CD14-positive monocyte (primary cell): Measurements from ENCODE around the gene FCSK. TPM values are rescaled to one million over a fixed set of nuclear protein-coding genes. Genes with fewer than 3 reads are reported as not detected.

ENCODE experiments used
- DNase-seq, 3 donors: peaks; one replicate each; pipeline ENCODE4 v3.0.0-alpha.2; 2011 to 2022
- H2AFZ ChIP-seq: 2 replicates; pipeline ENCODE4 v1.6.0; 2012; ENCODE audit warnings: mild to moderate bottlenecking, low read depth, low read length, inconsistent platforms; ENCODE audit not compliant: insufficient read depth, poor library complexity, severe bottlenecking
- H3K27ac ChIP-seq, 2 donors: 1 replicate in 1 of 2; 2 replicates in 1 of 2; pipeline ENCODE4 v1.5.1; 2012 to 2013; ENCODE audit warnings: low read length in 2 of 2, control low read depth in 1 of 2, inconsistent platforms in 1 of 2, low read depth in 1 of 2, mild to moderate bottlenecking in 1 of 2
- H3K27me3 ChIP-seq, 2 donors: one replicate each; pipeline versions ENCODE4 v1.6.0 to v1.6.1; 2011 to 2013; ENCODE audit warnings: low read length in 2 of 2; ENCODE audit not compliant: control insufficient read depth in 2 of 2, insufficient read depth in 2 of 2
- H3K36me3 ChIP-seq, 2 donors: replicated peaks in 1 of 2; 1 replicate in 1 of 2; 2 replicates in 1 of 2; pipeline versions ENCODE4 v1.5.1 to v1.6.1; 2012 to 2013; ENCODE audit warnings: low read length in 2 of 2, control low read depth in 1 of 2, inconsistent platforms in 1 of 2, mild to moderate bottlenecking in 1 of 2; ENCODE audit not compliant: insufficient read depth in 2 of 2, control insufficient read depth in 1 of 2
- H3K4me1 ChIP-seq, 2 donors: 1 replicate in 1 of 2; 2 replicates in 1 of 2; pipeline versions ENCODE4 v1.5.1 to v1.6.1; 2012 to 2013; ENCODE audit warnings: low read length in 2 of 2, control low read depth in 1 of 2, inconsistent platforms in 1 of 2, mild to moderate bottlenecking in 1 of 2, moderate library complexity in 1 of 2; ENCODE audit not compliant: insufficient read depth in 2 of 2, control insufficient read depth in 1 of 2
- H3K4me2 ChIP-seq: replicated peaks from 2 replicates; pipeline ENCODE3; 2012; ENCODE audit warnings: low read length, moderate library complexity, mild to moderate bottlenecking; ENCODE audit not compliant: poor library complexity, severe bottlenecking; ENCODE audit errors: extremely low read depth
- H3K4me3 ChIP-seq, 3 experiments: fragments of 200-600 bp in 1 of 3; sonication (generic) in 1 of 3; replicated peaks in 1 of 3; 1 replicate in 2 of 3; 2 replicates in 1 of 3; pipeline ENCODE4 v1.5.1; 2011 to 2013; ENCODE audit warnings: low read length in 3 of 3, mild to moderate bottlenecking in 3 of 3, control low read depth in 2 of 3, low read depth in 2 of 3, inconsistent platforms in 1 of 3, moderate library complexity in 1 of 3
- H3K79me2 ChIP-seq: 2 replicates; pipeline ENCODE4 v1.6.0; 2012; ENCODE audit warnings: mild to moderate bottlenecking, control low read depth, inconsistent platforms, low read length, moderate library complexity; ENCODE audit not compliant: insufficient read depth
- H3K9ac ChIP-seq: 2 replicates; pipeline ENCODE4 v1.6.0; 2017; ENCODE audit warnings: low read length, mild to moderate bottlenecking; ENCODE audit not compliant: insufficient read depth, poor library complexity, severe bottlenecking
- H3K9me3 ChIP-seq, 2 donors: replicated peaks in 1 of 2; 1 replicate in 1 of 2; 2 replicates in 1 of 2; pipeline versions ENCODE4 v1.5.1 to v1.6.1; 2012 to 2013; ENCODE audit warnings: low read length in 2 of 2, control low read depth in 1 of 2; ENCODE audit not compliant: control insufficient read depth in 1 of 2, insufficient read depth in 1 of 2
- H4K20me1 ChIP-seq: 2 replicates; pipeline ENCODE4 v1.6.0; 2012; ENCODE audit warnings: mild to moderate bottlenecking, low read length, control low read depth, moderate library complexity; ENCODE audit not compliant: insufficient read depth
- H3K27ac Mint-ChIP-seq, 7 donors: one replicate each; pipeline ENCODE4 v1.8.0; 2020; ENCODE audit warnings: mild to moderate bottlenecking in 7 of 7, mixed read lengths in 7 of 7, moderate library complexity in 6 of 7, inconsistent platforms in 2 of 7
- H3K27me3 Mint-ChIP-seq, 3 donors: one replicate each; pipeline ENCODE4 v1.8.0; 2021 to 2022; ENCODE audit warnings: low read depth in 3 of 3, mild to moderate bottlenecking in 3 of 3, mixed read lengths in 3 of 3, moderate library complexity in 3 of 3, inconsistent platforms in 1 of 3
- H3K36me3 Mint-ChIP-seq, 2 donors: one replicate each; pipeline ENCODE4 v1.8.0; 2020; ENCODE audit warnings: mixed read lengths in 2 of 2, inconsistent platforms in 1 of 2, mild to moderate bottlenecking in 1 of 2
- H3K4me1 Mint-ChIP-seq: one replicate; pipeline ENCODE4 v1.8.0; 2020; ENCODE audit warnings: mild to moderate bottlenecking, mixed read lengths
- H3K4me3 Mint-ChIP-seq, 2 donors: one replicate each; pipeline ENCODE4 v1.8.0; 2020; ENCODE audit warnings: mild to moderate bottlenecking in 2 of 2, mixed read lengths in 2 of 2, moderate library complexity in 1 of 2
- H3K9me3 Mint-ChIP-seq, 7 donors: one replicate each; pipeline ENCODE4 v1.8.0; 2020 to 2022; ENCODE audit warnings: mixed read lengths in 7 of 7, mild to moderate bottlenecking in 6 of 7, moderate library complexity in 6 of 7, inconsistent platforms in 2 of 7
- WGBS: methylation state at CpG from one replicate; pipeline ENCODE4 v1.1.5; 2013; ENCODE audit warnings: missing lambda C conversion rate; ENCODE audit not compliant: insufficient coverage; 5-methylcytosine and 5-hydroxymethylcytosine counted together
- intact Hi-C, 2 donors: fragments of 100-400 bp; cut with micrococcal nuclease; formaldehyde crosslinking; loops; one replicate each; pipeline versions ENCODE4 v1.15.0 to v1.15.1; 2023
- polyA plus RNA-seq, 3 donors: library from polyadenylated mRNA; depleted of rRNA in 1 of 3; unstranded in 2 of 3; stranded (reverse) in 1 of 3; fragments of 300-500 nt in 2 of 3; fragments of >200 nt in 1 of 3; fragmentation: Illumina TruSeq in 2 of 3; gene quantifications; 1 replicate in 2 of 3; 2 replicates in 1 of 3; pipeline ENCODE4 v1.2.3, GENCODE V29; 2012 to 2021
- TF ChIP-seq, protein P1 (sequence below): fragments of 200-600 bp; IDR thresholded peaks from one replicate; pipeline ENCODE4 v1.8.0; 2022; ENCODE audit warnings: antibody characterized with exemption, mild to moderate bottlenecking

FCSK gene
- polyA plus RNA-seq, 3 donors = 4.2 to 19.0 (median 6.4) TPM

DNA sequence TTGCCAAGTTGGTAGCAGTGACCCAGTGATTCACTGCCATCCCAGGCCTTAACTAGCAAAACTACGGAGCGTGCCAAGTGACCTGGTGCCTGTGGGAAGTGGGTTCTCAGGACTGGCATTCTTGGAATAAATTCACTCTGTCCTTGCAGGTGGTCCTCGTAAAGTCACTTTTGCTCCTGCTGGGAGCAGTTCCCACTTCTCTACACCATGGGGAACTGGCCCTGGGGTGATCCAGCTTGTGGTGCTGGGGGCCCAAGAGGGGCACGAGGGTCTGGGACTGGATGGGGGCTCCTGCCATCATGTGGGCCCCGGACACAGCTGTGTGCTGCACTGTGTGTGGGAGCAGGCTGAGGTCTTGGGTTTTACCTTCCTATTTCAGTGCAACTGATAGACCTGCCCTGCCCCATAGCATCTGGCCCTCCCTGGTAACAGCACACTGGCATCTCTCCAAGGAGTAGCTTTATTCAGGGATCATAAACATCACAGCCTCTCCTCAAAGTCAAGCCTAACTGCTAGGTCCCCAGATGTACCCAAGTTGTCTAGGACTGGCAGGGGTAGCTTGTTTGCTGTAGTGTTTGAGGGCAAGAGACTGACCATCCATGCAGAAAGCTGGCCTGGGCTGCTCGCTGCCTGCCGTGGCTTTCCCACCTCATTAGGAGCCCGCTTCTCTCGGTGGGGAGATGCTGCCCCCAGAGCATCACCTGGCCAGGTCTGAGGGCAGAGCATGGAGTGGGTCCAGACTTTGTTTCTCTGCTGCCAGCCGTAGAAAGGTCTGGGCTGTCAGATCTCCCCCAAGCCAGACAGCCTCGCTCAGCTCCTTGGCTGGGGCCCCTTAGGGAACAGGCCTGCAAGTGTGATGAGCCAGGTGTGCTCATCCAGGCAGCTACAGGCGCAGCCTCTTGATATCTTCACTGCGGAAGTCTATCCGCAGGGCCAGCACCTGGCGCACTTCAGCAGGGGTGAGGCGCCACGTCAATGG is 26.0 kb downstream of the FCSK start:
- H3K36me3 Mint-ChIP-seq = peaks cover 59 to 88% of the 10 kb centered on the region in 2 donors
- WGBS = 99% methylated on average over 13 of the region's 17 CpGs

DNA sequence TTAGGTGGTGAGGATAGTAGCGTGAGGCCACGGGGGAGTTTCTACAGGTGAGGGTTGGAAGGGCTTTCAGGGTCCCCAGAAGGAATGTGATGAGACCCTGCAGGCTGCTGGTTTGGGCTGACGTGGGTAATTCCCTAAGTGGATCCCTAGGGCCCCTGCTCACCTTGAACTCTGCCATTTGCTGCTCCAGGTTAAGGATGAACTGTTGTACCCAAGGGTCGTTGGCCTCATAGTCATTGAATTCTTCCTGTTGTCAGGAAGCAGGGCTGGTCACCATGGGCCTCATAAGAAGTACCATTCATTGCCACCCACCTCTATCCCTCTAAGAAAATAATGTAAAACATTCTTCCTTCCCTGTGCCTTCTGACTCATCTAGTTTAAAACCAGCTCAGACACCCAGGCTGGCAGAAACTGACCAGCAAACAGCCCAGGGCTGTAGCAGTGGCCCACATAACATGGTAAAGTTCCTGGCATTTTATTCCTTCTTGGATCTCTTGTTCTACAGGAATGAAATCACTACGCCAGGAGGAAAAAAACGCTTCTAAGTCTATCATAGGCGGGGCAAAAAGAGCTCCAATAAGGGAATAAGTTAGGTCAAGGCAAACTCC is 27.6 kb downstream of the FCSK start:
- no peak overlapping the region for H3K9ac ChIP-seq
- H4K20me1 ChIP-seq = no peaks in the 10 kb centered on the region
- no peaks in the 10 kb centered on the region for H3K4me1 ChIP-seq
- H2AFZ ChIP-seq = no peak overlapping the region
- WGBS = 91% methylated on average over 5 of the region's 7 CpGs
- no peaks in the 10 kb centered on the region for H3K79me2 ChIP-seq
- intact Hi-C loops = no loop called here
- peak overlapping the region in 2 of 7 donors; percentile 74 to 78 for H3K27ac Mint-ChIP-seq
- peaks cover 80 to 95% of the 10 kb centered on the region in 2 donors for H3K36me3 ChIP-seq
- peaks cover 58 to 91% of the 10 kb centered on the region in 2 donors for H3K36me3 Mint-ChIP-seq
- H3K9me3 Mint-ChIP-seq = no peaks in the 10 kb centered on the region
- H3K27me3 Mint-ChIP-seq = no peaks in the 10 kb centered on the region
- H3K4me1 Mint-ChIP-seq = peaks cover 5% of the 10 kb centered on the region
- H3K27me3 ChIP-seq = no peaks in the 10 kb centered on the region
- TF ChIP-seq, protein P1, sequence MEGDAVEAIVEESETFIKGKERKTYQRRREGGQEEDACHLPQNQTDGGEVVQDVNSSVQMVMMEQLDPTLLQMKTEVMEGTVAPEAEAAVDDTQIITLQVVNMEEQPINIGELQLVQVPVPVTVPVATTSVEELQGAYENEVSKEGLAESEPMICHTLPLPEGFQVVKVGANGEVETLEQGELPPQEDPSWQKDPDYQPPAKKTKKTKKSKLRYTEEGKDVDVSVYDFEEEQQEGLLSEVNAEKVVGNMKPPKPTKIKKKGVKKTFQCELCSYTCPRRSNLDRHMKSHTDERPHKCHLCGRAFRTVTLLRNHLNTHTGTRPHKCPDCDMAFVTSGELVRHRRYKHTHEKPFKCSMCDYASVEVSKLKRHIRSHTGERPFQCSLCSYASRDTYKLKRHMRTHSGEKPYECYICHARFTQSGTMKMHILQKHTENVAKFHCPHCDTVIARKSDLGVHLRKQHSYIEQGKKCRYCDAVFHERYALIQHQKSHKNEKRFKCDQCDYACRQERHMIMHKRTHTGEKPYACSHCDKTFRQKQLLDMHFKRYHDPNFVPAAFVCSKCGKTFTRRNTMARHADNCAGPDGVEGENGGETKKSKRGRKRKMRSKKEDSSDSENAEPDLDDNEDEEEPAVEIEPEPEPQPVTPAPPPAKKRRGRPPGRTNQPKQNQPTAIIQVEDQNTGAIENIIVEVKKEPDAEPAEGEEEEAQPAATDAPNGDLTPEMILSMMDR = no peak
- H3K4me3 Mint-ChIP-seq = no peak overlapping the region
- H3K4me2 ChIP-seq = no peak overlapping the region
- no peak for DNase-seq
- no peaks in the 10 kb centered on the region for H3K9me3 ChIP-seq
- no peak overlapping the region for H3K4me3 ChIP-seq
- H3K27ac ChIP-seq = no peak overlapping the region

More for the DNA sequence above, 26.0 kb downstream of the FCSK start:
- no peaks in the 10 kb centered on the region for H3K9me3 Mint-ChIP-seq
- no peak for DNase-seq
- H3K4me3 ChIP-seq = no peak overlapping the region
- H3K27me3 Mint-ChIP-seq = no peaks in the 10 kb centered on the region
- H3K27me3 ChIP-seq = no peaks in the 10 kb centered on the region
- TF ChIP-seq, protein P1 = no peak
- H3K79me2 ChIP-seq = no peaks in the 10 kb centered on the region
- no peak overlapping the region for H3K27ac ChIP-seq
- H3K4me3 Mint-ChIP-seq = no peak overlapping the region
- no peak overlapping the region for H3K9ac ChIP-seq
- H3K4me2 ChIP-seq = no peak overlapping the region
- H3K9me3 ChIP-seq = no peaks in the 10 kb centered on the region
- H3K4me1 ChIP-seq = no peaks in the 10 kb centered on the region
- no peak overlapping the region for H2AFZ ChIP-seq
- H3K4me1 Mint-ChIP-seq = peaks cover 10% of the 10 kb centered on the region
- H4K20me1 ChIP-seq = no peaks in the 10 kb centered on the region
- H3K36me3 ChIP-seq = peaks cover 70 to 89% of the 10 kb centered on the region in 2 donors
- intact Hi-C loops = no loop called here
- H3K27ac Mint-ChIP-seq = peak overlapping the region in 3 of 7 donors; percentile 33 to 61 (median 40)
